NCI-H82 (cell line): ENCODE data around the gene CDC23.
"Not testable (repeated sequence)": the region's sequence is repeated elsewhere in the genome, so short reads cannot be mapped to it uniquely, and the experiment has no call there.

Source experiments
- DNase-seq: peaks from one replicate; lab custom pipeline; 2025; lab: John Stamatoyannopoulos, UW

CDC23 gene

GRCh38 chr5:138213161-138214029 lies at the start of gene CDC23:
TSS of gene CDC23 (minus strand) at chr5:138213323. CDS start at chr5:138213312, 11 bp downstream.
- peak; percentile 98 for DNase-seq

DNA sequence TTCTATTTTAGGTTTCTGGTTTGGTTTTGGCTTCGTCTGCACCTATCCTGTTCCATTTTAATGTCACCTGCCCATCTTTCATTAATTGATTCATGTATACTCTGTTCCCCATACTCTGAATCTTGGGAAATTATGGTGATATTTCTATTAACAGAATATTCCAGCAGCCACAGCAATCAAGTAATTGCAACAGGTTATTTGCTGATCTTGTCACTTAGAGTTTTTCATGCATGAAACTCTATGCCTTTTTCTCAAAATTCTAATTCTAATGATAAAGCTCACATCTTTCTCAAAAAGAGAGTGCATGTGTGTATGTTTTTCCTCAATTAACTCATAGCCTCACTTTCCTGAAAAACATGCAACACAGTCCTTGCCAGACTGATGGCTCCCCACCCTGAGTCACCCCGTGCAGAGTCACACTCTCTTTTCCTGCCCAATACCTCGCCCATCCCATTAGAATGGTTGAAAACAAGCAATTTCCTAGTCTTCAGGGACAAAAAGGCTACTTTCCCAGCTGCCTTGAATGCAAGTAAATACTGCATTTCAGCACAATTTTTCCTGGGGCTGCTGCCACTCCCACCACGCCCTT lies 45.7 kb upstream of the CDC23 start:
- DNase-seq, result no peak

DNA sequence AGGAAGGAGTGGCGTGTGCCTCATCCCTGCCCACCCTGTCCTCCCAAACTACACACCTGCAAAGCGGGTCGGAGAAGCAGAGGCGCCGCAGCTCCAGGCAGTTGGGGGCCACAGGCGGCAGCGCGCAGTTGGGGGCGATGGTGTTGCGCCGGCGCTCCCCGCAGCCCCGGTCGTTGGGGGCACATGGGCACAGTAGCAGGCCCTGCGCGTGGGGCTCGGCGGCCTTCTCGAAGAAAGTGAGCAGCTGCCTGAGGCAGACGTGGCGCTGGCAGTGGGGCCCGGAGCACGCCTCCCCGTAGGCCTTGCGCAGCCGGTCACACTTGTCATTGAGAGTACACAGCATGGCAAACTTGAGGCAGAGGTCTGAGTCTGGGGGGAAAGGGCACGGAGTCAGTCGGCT lies 44.5 kb upstream of the CDC23 start:
- no peak for DNase-seq

DNA sequence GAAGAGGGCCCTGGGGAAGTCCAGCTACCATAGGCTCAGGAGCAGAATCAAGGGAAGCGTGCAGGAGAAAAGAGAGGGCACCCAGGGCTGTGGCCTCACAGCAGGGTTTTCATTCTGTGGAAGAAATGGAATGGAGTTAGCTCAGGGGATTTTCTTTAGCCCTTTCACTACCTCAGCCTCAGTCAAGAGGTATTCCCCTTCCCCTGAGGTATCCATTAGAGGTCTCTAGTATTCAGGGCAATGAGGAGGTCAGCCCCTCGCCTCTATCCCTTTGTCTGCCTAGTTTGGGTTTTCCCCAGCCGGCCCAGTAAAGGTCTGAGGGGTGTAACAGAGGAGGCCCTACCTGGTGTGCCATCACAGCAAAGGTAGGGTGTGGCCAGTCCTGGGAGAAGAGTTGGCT lies 39.8 kb upstream of the CDC23 start:
- DNase-seq, result no peak

- DNase-seq, result not testable (repeated sequence)
Measured at GRCh38 chr5:138247800-138248199, 34.7 kb upstream of the CDC23 start.

GRCh38 chr5:138246822-138247221 lies 33.7 kb upstream of the CDC23 start:
- DNase-seq, result no peak

- no peak for DNase-seq
Measured at GRCh38 chr5:138246334-138246733, 33.2 kb upstream of the CDC23 start.

DNA sequence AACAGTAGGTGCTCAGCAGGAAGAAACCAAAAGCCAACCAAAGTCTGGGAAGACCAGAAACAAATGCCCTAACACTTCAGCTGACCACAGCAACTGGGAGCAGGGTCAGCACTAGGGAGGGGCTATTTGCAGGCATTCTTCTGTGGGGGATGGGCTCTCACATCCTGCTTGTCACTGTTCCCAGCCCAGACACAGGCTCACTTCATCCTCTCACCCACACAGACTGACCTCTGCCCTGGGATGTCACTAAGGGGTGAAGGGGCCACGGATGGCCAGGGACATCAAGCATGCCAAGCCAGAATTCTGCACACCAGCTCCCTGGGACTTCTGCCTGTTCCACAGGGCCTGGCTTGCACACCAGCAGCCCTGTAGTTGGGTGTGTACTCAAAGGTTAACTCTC lies 32.6 kb upstream of the CDC23 start:
- DNase-seq, result no peak

DNA sequence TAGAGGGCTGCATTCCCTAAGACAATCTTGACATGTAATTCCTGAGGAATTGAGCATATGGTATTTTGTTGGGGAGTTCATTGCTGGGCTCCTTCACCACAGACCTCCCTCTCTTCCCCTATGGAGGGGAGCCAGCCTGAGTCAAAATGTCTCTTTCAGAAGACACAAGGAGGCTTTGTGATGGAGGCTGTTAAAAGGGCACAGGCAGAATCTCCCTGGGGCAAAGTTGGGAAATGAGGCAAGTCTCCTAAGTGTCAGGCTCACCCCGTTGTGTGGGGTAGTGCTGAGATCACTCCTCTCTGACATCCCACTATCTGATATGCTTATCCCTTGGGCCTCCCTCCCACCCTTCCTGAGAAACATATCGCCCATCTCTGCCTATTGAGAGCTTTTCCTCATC lies 30.7 kb upstream of the CDC23 start:
- no peak for DNase-seq

DNA sequence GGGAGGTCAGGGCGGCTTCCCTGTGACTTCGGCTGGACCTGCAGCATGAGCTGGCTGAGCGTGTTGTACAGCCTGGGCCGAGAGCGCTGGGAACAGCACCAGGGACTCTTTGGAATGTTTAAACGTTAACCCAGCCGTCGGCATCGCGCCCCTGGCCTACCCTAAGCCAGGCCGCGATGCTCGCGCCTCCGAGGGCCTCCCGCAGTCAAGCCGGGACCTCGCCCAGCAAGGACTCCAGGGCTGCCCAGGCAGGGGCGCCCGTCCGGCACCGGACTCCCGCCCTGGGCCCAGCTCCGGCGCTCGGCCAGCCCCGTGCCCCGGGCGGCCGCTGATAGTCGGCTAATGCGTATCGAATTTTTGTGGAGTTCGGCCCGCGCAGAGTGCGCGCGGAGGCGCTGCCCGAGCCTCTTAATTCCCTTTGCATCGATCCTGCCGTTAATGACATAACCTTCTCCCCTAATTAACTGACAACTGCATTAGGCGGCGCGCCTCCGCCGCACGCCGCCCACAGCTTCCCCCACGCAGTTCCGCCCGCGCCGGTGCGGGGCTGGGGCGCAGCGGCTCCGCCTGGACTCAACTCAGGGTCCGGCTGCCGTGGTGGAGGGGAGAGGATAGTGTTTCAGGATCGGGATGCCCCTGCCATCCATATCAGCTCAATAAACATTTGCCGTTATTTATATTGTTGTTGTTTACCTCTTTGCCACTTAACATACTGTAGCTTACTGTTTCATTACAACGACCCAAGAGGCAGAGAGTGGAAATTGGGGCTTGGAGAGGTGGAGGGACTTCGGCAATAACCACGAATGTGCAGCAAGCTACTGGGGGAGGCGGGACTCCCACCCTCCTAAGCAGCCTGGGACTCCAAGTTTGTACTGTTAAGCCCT lies 28.8 kb upstream of the CDC23 start:
- DNase-seq, result peak; percentile 89

- DNase-seq, result no peak
Measured at GRCh38 chr5:138240650-138241385, 27.7 kb upstream of the CDC23 start.

GRCh38 chr5:138238034-138238433 lies 24.9 kb upstream of the CDC23 start:
- DNase-seq, result no peak

- DNase-seq, result no peak
Measured at GRCh38 chr5:138234651-138235050, 21.5 kb upstream of the CDC23 start.

- DNase-seq, result peak; percentile 5
Measured at GRCh38 chr5:138233280-138233679, 20.2 kb upstream of the CDC23 start.

DNA sequence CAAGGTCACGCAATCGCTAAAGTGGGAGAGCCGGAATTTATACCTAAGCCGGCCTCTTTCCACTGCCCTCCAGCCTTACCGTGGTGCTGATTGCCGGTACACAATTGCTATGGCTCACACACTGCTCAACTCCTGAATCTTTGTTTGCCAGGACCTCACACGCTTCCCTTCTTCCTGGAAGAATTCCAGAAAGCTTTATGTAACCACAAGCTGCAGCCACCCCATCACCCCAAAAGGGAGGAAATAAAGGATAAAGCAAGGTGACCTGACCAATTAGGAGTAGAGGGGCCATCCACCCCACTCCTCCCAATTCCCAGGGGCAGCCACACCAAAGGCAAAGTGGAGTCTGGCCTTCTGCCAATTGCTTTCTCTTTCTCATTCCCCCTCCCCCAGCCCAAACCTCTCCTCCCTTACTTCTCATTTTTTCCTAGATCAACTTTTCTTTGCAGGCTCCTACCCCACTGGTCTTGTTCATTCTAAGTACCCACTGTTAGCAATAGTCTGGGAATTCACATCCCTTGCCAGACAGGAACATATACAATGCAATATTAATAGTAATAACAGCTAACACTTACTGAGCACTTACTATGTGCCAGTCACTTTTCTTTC lies 18.0 kb upstream of the CDC23 start:
- DNase-seq, result peak; percentile 58

- peak; percentile 92 for DNase-seq
Measured at GRCh38 chr5:138230261-138230660, 17.1 kb upstream of the CDC23 start.

GRCh38 chr5:138229387-138229786 lies 16.3 kb upstream of the CDC23 start:
- no peak for DNase-seq

DNA sequence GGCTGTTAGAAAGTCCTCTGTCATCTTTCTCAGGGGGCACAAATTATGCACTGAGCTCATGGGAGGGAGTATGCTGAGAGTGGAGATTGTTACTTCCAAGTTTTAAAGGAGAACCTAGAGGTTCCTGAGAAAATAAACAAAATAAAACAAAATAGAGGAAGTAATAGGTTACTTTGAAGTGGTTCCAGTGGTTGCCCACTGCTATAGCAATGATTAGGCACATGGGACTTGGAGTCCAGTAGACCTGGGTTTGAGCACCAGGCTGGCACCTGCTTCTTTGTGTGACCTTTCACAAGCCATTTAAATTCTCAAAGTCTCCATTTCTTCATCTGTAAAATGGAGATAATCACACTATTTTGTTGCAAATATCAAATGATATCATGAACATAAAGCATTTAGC lies 13.8 kb upstream of the CDC23 start:
- no peak for DNase-seq

- DNase-seq, result no peak
Measured at GRCh38 chr5:138224712-138225111, 11.6 kb upstream of the CDC23 start.

- DNase-seq, result no peak
Measured at GRCh38 chr5:138223532-138223931, 10.4 kb upstream of the CDC23 start.

DNA sequence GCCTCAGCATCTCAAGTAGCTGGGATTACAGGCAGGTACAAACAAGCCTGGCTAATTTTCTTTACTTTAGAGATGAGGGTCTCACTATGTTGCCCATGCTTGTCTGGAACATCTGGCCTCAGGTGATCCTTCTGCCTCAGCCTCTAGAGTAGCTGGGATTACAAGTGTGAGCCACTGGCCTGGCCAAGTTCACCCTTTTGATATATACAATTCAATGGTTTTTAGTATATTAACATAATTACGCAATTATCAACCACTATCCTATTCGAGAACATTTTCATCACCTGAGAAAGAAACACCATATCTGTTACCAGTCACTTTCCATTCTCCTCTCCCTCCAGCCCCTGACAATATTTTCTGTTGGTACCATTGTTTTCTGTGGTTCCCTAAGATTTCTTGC lies 3.7 kb upstream of the CDC23 start:
- DNase-seq, result no peak

- DNase-seq, result peak; percentile 45
Measured at GRCh38 chr5:138212828-138213160, 329 bp downstream of the CDC23 start.
